OCI-LY3 (cell line): ENCODE results near the gene TRMT61A.

Source experiments
- H2AFZ ChIP-seq: fragments of 200-600, 300-600 bp; shearing (Covaris generic); 2 replicates; pipeline ENCODE4 v1.6.0; 2014; ENCODE audit warnings: antibody characterized with exemption, low read depth, low read length
- H3K27ac ChIP-seq: fragments of 200-600, 300-600 bp; sonication (generic); 2 replicates; pipeline ENCODE4 v1.5.1; 2014; ENCODE audit warnings: mild to moderate bottlenecking, low read length, moderate library complexity, mixed read lengths
- H3K27me3 ChIP-seq: fragments of 200-600, 300-600 bp; sonication (generic); 2 replicates; pipeline ENCODE4 v1.6.1; 2014; ENCODE audit warnings: low read depth, low read length, mixed read lengths
- H3K36me3 ChIP-seq: fragments of 200-600, 300-600 bp; sonication (generic); replicated peaks from 2 replicates; pipeline ENCODE3; 2014; ENCODE audit warnings: low read depth, low read length, mixed read lengths
- H3K4me1 ChIP-seq: fragments of 300-600, 200-600 bp; sonication (generic); 2 replicates; pipeline ENCODE4 v1.6.1; 2014; ENCODE audit warnings: low read length, mixed read lengths
- H3K4me2 ChIP-seq: fragments of 200-600, 300-600 bp; sonication (generic); 2 replicates; pipeline ENCODE4 v1.6.1; 2014; ENCODE audit warnings: low read length, mixed read lengths
- H3K4me3 ChIP-seq: fragments of 300-600, 200-600 bp; sonication (generic); 2 replicates; pipeline ENCODE4 v1.5.1; 2014; ENCODE audit warnings: antibody characterized with exemption, mild to moderate bottlenecking, low read length, moderate library complexity
- H3K79me2 ChIP-seq: fragments of 300-600, 200-600 bp; shearing (Covaris generic); 2 replicates; pipeline ENCODE4 v1.6.1; 2014; ENCODE audit warnings: mild to moderate bottlenecking, low read length, mixed read lengths
- H3K9ac ChIP-seq: fragments of 300-600, 200-600 bp; shearing (Covaris generic); 2 replicates; pipeline ENCODE4 v1.6.0; 2014; ENCODE audit warnings: mild to moderate bottlenecking, low read length, moderate library complexity
- H3K9me3 ChIP-seq: fragments of 200-600, 300-600 bp; shearing (Covaris generic); 2 replicates; pipeline ENCODE4 v1.6.1; 2014; ENCODE audit warnings: low read length, mixed read lengths; ENCODE audit not compliant: insufficient read depth
- H4K20me1 ChIP-seq: fragments of 200-600, 300-600 bp; sonication (generic); 2 replicates; pipeline ENCODE4 v1.6.1; 2016; ENCODE audit warnings: low read length, mixed read lengths; ENCODE audit not compliant: insufficient read depth
- EZH2phosphoT487 ChIP-seq: fragments of 200-600 bp; shearing (Covaris generic); IDR thresholded peaks from 2 replicates; pipeline ENCODE4 v1.6.1; 2018; ENCODE audit warnings: antibody characterized with exemption, mixed run types, low read depth
- TF ChIP-seq, protein P1 (sequence below): fragments of 200-600, 300-600 bp; sonication (generic); IDR thresholded peaks from 2 replicates; pipeline ENCODE4 v1.5.1; 2014; ENCODE audit warnings: antibody characterized with exemption, low read length, low read depth

Gene TRMT61A

DNA sequence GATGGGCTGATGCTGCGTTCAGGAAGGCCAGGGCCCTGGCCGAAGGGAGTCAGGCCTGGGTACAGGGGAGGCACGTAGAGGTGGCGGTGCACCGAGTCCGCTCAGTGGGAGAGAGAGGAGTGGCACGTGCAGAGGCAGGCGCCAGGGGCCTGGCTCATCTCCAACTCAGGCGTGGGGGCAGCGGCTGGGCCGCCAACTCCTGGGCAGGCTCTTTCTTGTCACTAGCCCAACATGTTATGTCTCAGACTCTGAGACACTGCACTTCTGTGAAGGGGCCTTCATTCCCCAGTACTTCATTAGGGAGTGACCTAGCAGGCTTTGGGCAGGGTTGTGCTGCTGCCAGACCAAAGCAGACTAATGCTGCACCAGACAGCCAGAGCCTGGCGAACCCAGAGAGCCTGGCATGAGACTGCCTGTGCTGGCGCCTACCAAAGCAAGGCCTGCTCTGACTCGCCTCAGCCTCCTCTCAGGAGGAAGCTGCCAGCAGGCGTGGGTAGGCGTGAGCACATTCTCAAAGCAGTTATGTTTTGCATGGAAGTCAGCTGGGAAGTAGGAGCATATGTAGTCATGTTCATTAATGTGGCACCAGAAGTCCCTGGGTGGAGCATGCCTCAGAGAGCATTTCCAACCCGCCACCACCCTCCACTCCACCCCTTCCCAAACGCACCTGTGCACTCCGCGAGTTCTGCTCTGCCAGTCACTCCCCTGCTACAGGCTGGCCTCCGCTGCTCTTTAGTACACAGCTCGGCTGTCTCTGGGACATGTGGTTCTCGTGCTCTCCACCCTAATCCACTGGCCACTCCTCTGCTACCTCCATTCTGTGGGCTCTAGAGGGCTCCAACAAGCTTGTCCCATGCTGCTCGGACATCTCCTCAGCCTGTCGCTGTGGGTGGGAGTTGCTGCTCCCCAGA is 16.0 kb upstream of the TRMT61A start:
- TF ChIP-seq, protein P1, sequence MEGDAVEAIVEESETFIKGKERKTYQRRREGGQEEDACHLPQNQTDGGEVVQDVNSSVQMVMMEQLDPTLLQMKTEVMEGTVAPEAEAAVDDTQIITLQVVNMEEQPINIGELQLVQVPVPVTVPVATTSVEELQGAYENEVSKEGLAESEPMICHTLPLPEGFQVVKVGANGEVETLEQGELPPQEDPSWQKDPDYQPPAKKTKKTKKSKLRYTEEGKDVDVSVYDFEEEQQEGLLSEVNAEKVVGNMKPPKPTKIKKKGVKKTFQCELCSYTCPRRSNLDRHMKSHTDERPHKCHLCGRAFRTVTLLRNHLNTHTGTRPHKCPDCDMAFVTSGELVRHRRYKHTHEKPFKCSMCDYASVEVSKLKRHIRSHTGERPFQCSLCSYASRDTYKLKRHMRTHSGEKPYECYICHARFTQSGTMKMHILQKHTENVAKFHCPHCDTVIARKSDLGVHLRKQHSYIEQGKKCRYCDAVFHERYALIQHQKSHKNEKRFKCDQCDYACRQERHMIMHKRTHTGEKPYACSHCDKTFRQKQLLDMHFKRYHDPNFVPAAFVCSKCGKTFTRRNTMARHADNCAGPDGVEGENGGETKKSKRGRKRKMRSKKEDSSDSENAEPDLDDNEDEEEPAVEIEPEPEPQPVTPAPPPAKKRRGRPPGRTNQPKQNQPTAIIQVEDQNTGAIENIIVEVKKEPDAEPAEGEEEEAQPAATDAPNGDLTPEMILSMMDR, result no peak
- Histone ChIP-seq H3K9me3 (no peaks in the 10 kb centered on the region), H2AFZ (no peak overlapping the region), H3K27me3 (no peaks in the 10 kb centered on the region), H3K4me2 (no peak overlapping the region), H3K36me3 (peaks cover 17% of the 10 kb centered on the region), H3K4me1 (no peaks in the 10 kb centered on the region), H3K9ac (no peak overlapping the region), H3K4me3 (no peak overlapping the region), H4K20me1 (no peaks in the 10 kb centered on the region), H3K79me2 (no peaks in the 10 kb centered on the region), H3K27ac (no peak overlapping the region)

DNA sequence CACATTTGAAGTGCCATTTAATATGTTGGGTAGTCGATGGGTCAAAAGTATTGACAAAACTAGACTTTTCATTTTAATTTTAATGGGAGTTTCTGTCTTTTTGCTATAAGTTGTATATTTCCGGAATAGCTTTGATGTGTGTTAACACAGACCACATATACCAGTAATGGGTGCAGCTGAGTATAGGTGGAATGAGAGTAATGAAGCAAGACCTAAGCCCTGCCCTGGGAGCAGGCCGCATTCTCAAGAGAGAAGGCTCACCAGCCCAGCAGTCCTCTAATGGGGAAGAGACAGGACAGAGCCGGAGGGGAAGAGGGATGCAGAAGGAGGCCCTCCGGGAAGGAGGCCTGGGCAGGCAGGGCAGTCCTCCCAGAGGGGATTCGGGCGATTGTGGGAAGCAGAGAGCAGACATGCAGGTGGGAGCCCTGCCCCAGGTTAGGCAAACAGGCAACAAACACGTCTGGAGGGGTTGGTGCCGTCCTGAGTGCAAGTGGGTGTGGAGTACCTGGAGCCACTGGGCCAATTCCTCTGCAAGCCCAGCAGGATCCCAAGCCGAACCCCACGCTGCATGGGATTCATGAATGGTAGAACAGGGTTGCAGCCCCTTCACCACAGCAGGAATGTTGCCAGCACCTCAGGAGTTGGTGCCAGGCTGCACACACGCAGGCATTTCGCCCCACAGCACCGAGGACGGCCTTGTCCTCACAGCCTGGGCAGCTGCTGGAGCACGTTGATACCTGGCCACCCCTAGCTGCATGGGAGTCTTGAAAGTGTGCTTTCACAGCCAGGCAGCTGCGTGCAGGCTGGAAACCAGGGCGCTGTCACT is 14.2 kb upstream of the TRMT61A start:
- Histone ChIP-seq H3K4me2 (no peak overlapping the region), H4K20me1 (no peaks in the 10 kb centered on the region), H3K36me3 (peaks cover 10% of the 10 kb centered on the region), H3K9ac (no peak overlapping the region), H3K9me3 (no peaks in the 10 kb centered on the region), H3K27ac (no peak overlapping the region), H3K4me3 (no peak overlapping the region), H3K79me2 (no peaks in the 10 kb centered on the region), H2AFZ (no peak overlapping the region), H3K27me3 (no peaks in the 10 kb centered on the region), H3K4me1 (peaks cover 12% of the 10 kb centered on the region)
- TF ChIP-seq, protein P1, result no peak
- no peak for TF ChIP-seq EZH2phosphoT487

DNA sequence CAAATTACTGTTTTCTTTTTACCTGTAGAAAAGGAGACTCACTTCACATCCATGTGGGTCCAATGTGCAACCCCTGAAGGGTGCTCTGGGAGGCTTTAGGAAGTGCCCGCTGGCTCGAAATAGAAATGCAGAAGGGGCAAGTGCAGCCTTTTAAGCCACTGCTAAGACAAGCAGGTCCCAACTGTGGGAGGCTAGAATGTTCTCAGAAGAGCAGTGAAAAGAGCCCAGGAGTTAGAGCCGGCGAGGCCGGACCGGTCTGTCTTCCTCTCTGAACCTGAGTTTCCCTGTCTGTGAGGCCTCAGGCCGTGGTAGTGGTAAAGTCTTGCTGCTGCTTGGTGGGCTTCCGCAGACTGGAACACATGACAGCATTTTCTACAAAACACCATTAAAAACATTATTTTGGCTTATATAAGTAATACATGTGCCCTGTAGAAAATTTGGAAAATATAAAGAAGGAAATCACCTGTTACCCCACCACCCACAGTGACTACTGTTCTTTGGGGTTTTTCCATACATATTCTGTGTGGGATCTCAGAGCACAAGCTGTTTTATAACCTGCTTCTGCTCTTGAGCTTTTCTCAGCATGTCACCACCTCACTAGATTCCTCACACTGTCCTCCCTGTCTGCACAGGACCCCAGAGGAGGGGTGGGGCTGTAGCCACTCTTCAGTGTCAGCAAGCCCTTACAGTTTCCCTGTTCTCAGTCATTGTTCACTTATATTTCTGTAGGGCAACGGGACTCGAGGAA is 12.4 kb upstream of the TRMT61A start:
- TF ChIP-seq, protein P1, result no peak
- no peak for TF ChIP-seq EZH2phosphoT487
- no peaks in the 10 kb centered on the region for H3K79me2 ChIP-seq
- H3K9ac ChIP-seq, result no peak overlapping the region
- H4K20me1 ChIP-seq, result no peaks in the 10 kb centered on the region
- H3K4me1 ChIP-seq, result peaks cover 22% of the 10 kb centered on the region
- no peaks in the 10 kb centered on the region for H3K9me3 ChIP-seq
- H3K27ac ChIP-seq, result no peak overlapping the region
- no peak overlapping the region for H2AFZ ChIP-seq
- no peak overlapping the region for H3K4me2 ChIP-seq
- no peak overlapping the region for H3K4me3 ChIP-seq
- no peaks in the 10 kb centered on the region for H3K27me3 ChIP-seq
- H3K36me3 ChIP-seq, result peaks cover 3% of the 10 kb centered on the region
